Stimulated activated CD4-positive, alpha-beta T cell treated with anti-CD3 and anti-CD28 coated beads, Interleukin-1b, Interleukin-23, amount 100 ng/mL, for 1 hour (primary cell): Measurements from ENCODE around the gene GIT2.
A peak's percentile ranks its signal among the peaks of the same experiment; 100 is the strongest.
"Not testable (repeated sequence)": the region's sequence is repeated elsewhere in the genome, so short reads cannot be mapped to it uniquely, and the experiment has no call there.

Experiments used
- DNase-seq, 2 donors: peaks; one replicate each; pipeline ENCODE4 v3.0.0-alpha.2; 2020; ENCODE audit warnings: low read depth in 2 of 2

Gene GIT2

GRCh38 chr12:109920261-109920780, 75.8 kb downstream of the GIT2 start:
- DNase-seq = no peak

GRCh38 chr12:109919456-109919855, 76.7 kb downstream of the GIT2 start:
- DNase-seq = no peak

- no peak for DNase-seq
Observed at GRCh38 chr12:109916045-109916444, 80.1 kb downstream of the GIT2 start.

GRCh38 chr12:109915171-109916040, 80.8 kb downstream of the GIT2 start:
- DNase-seq = no peak

- DNase-seq = no peak
Observed at GRCh38 chr12:109914461-109914860, 81.7 kb downstream of the GIT2 start.

- DNase-seq = no peak
Observed at GRCh38 chr12:109912855-109913321, 83.3 kb downstream of the GIT2 start.

GRCh38 chr12:109910969-109911348, 85.2 kb downstream of the GIT2 start:
- DNase-seq = no peak

GRCh38 chr12:109910254-109910968, 85.8 kb downstream of the GIT2 start:
- DNase-seq = no peak

GRCh38 chr12:109905301-109905700, 90.9 kb downstream of the GIT2 start:
- no peak for DNase-seq

GRCh38 chr12:109902891-109903418, 93.2 kb downstream of the GIT2 start:
- DNase-seq = no peak

- no peak for DNase-seq
Observed at GRCh38 chr12:109900752-109901580, 95.2 kb downstream of the GIT2 start.

- DNase-seq = peak; percentile 23 to 45
Observed at GRCh38 chr12:109899783-109900751, 96.1 kb downstream of the GIT2 start, which contains the start of gene TCHP. Gene TCHP (plus strand): TSS chr12:109900274. CDS start chr12:109903027, 2,753 bp downstream.

GRCh38 chr12:109899345-109899744, 96.8 kb downstream of the GIT2 start:
- not testable (repeated sequence) for DNase-seq

GRCh38 chr12:109897029-109897428, 99.1 kb downstream of the GIT2 start:
- DNase-seq = no peak

GRCh38 chr12:109896188-109896587, 100.0 kb downstream of the GIT2 start:
- DNase-seq = no peak

GRCh38 chr12:109894939-109895338, 101.2 kb downstream of the GIT2 start:
- DNase-seq = no peak

- no peak for DNase-seq
Observed at GRCh38 chr12:109893261-109893995, 102.7 kb downstream of the GIT2 start.

GRCh38 chr12:109892748-109893147, 103.4 kb downstream of the GIT2 start:
- no peak for DNase-seq

- DNase-seq = no peak
Observed at GRCh38 chr12:109892165-109892715, 103.9 kb downstream of the GIT2 start.
